ENCODE results near the gene VPS4A. TPM values are rescaled to one million over a fixed set of nuclear protein-coding genes. Genes with fewer than 3 reads are reported as not detected.

Gene VPS4A
- polyA plus RNA-seq, 1 experiment: 12.8 TPM

DNA sequence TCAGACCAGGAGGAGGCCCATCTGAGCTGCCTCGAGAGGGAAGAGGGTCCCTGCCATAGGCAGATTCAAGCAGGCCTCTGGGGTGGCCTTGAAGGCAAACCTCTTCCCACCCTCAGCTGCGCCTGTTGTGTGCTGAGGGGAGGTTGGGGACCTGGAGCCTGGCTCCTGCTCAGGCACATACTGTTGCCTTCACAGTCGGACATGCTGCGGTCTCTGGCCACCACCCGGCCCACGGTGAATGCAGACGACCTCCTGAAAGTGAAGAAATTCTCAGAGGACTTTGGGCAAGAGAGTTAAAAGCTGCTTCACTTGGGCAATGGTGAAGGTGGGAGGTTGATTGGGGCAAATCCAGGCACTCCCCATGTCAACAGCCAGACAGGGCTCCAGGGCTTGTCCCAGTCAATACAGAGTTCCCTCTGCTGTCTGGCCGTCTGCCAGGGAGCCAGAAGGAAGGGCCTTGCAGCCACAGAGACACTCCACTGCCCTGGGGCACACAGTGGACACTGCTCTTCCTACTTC lies 12.9 kb downstream of the VPS4A start:
- TF ChIP-seq, protein P1, sequence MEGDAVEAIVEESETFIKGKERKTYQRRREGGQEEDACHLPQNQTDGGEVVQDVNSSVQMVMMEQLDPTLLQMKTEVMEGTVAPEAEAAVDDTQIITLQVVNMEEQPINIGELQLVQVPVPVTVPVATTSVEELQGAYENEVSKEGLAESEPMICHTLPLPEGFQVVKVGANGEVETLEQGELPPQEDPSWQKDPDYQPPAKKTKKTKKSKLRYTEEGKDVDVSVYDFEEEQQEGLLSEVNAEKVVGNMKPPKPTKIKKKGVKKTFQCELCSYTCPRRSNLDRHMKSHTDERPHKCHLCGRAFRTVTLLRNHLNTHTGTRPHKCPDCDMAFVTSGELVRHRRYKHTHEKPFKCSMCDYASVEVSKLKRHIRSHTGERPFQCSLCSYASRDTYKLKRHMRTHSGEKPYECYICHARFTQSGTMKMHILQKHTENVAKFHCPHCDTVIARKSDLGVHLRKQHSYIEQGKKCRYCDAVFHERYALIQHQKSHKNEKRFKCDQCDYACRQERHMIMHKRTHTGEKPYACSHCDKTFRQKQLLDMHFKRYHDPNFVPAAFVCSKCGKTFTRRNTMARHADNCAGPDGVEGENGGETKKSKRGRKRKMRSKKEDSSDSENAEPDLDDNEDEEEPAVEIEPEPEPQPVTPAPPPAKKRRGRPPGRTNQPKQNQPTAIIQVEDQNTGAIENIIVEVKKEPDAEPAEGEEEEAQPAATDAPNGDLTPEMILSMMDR (IDR thresholded peaks at IDR 0.05; ENCODE audit: low read depth, low read length): no peak
- Histone ChIP-seq H3K27ac (ENCODE audit: low read depth, low read length) (peak overlapping the region; percentile 11), H3K4me3 (ENCODE audit: low read depth, low read length) (no peak overlapping the region), H3K9me3 (ENCODE audit: control insufficient read depth, insufficient read depth, low read length) (no peaks in the 10 kb centered on the region), H3K27me3 (ENCODE audit: control insufficient read depth, insufficient read depth, low read length) (no peaks in the 10 kb centered on the region)
- POLR2A ChIA-PET: interaction anchor here (0.7 kb wide), 1 partner anchor 320 kb away, joined by 5 read pairs; no protein-coding TSS in a partner anchor
- CTCF ChIA-PET: interaction anchor here (0.9 kb wide), 1 partner anchor 14 kb away, joined by 3 read pairs; no protein-coding TSS in a partner anchor
- DNase-seq (ENCODE audit: low read depth, low spot score): no peak

GRCh38 chr16:69324585-69325253 lies 13.6 kb downstream of the VPS4A start:
- Histone ChIP-seq H3K27ac (ENCODE audit: low read depth, low read length) (no peak overlapping the region), H3K9me3 (ENCODE audit: control insufficient read depth, insufficient read depth, low read length) (no peaks in the 10 kb centered on the region), H3K4me3 (ENCODE audit: low read depth, low read length) (no peak overlapping the region), H3K27me3 (ENCODE audit: control insufficient read depth, insufficient read depth, low read length) (no peaks in the 10 kb centered on the region)
- TF ChIP-seq, protein P1 (IDR thresholded peaks at IDR 0.05; ENCODE audit: low read depth, low read length): no peak
- CTCF ChIA-PET: interaction anchor here (0.6 kb wide), 1 partner anchor 330 kb away, joined by 5 read pairs; no protein-coding TSS in a partner anchor
- DNase-seq (ENCODE audit: low read depth, low spot score): no peak
- POLR2A ChIA-PET: interaction anchor here (0.6 kb wide), 1 partner anchor 494 kb away, joined by 3 read pairs; no protein-coding TSS in a partner anchor

- no peak for DNase-seq (ENCODE audit: low read depth, low spot score)
- TF ChIP-seq, protein P1 (IDR thresholded peaks at IDR 0.05; ENCODE audit: low read depth, low read length): no peak
- Histone ChIP-seq H3K27me3 (ENCODE audit: control insufficient read depth, insufficient read depth, low read length) (no peaks in the 10 kb centered on the region), H3K27ac (ENCODE audit: low read depth, low read length) (no peak overlapping the region), H3K4me3 (ENCODE audit: low read depth, low read length) (no peak overlapping the region), H3K9me3 (ENCODE audit: control insufficient read depth, insufficient read depth, low read length) (no peaks in the 10 kb centered on the region)
- CTCF ChIA-PET: interaction anchor here (1.2 to 1.8 kb wide), 3 partner anchors 14 to 175 kb away, joined by 4 to 10 read pairs (median 6); no protein-coding TSS in a partner anchor
- POLR2A ChIA-PET: interaction anchor here (1.0 kb wide), 1 partner anchor 14 kb away, joined by 4 read pairs; no protein-coding TSS in a partner anchor
Observed at GRCh38 chr16:69325784-69326171, 14.6 kb downstream of the VPS4A start.

- H3K9me3 ChIP-seq (ENCODE audit: control insufficient read depth, insufficient read depth, low read length): no peaks in the 10 kb centered on the region
- POLR2A ChIA-PET: interaction anchor here (1.0 to 1.2 kb wide), 2 partner anchors 15 to 30 kb away, joined by 3 to 4 read pairs; no protein-coding TSS in a partner anchor
- no peak for DNase-seq (ENCODE audit: low read depth, low spot score)
- H3K27ac ChIP-seq (ENCODE audit: low read depth, low read length): no peak overlapping the region
- no peak overlapping the region for H3K4me3 ChIP-seq (ENCODE audit: low read depth, low read length)
- no peaks in the 10 kb centered on the region for H3K27me3 ChIP-seq (ENCODE audit: control insufficient read depth, insufficient read depth, low read length)
- TF ChIP-seq, protein P1 (IDR thresholded peaks at IDR 0.05; ENCODE audit: low read depth, low read length): no peak
- CTCF ChIA-PET: interaction anchor here (0.5 to 1.8 kb wide), 4 partner anchors 14 to 176 kb away, joined by 3 to 10 read pairs (median 5); no protein-coding TSS in a partner anchor
Observed at GRCh38 chr16:69326172-69326873, 15.2 kb downstream of the VPS4A start.

Data from AG04450 (cell line).